ENCODE data around the gene ZDHHC14. TPM values are rescaled to one million over a fixed set of nuclear protein-coding genes. Genes with fewer than 3 reads are reported as not detected.

The ZDHHC14 gene
- total RNA-seq, 4 donors from 2014 or later = 11.4 to 20.8 (median 15.6) TPM

- Histone ChIP-seq H3K27me3 (no peaks in the 10 kb centered on the region), H3K9me3 (no peaks in the 10 kb centered on the region), H3K4me1 (peaks cover 0 to 33% (median 3%) of the 10 kb centered on the region in 4 donors), H3K4me3 (no peak overlapping the region), H3K27ac (peak overlapping the region; percentile 57 to 88 (median 77)), H3K36me3 (peaks cover 0 to 11% (median 0%) of the 10 kb centered on the region in 3 donors)
- no peak for DNase-seq (ENCODE audit: low spot score in 2 of 2)
- TF ChIP-seq CTCF (IDR thresholded peaks at IDR 0.05) (no peak), POLR2A (IDR thresholded peaks at IDR 0.05) (peak in 1 of 2 donors; percentile 19)
- 46 to 57% methylated on average over 3 of the region's 3 CpGs for WGBS, 2 donors
Observed at GRCh38 chr6:157669323-157669722, 288.3 kb downstream of the ZDHHC14 start.

- WGBS, 2 donors = 6 to 16% methylated on average over 13 of the region's 14 CpGs
- Histone ChIP-seq H3K4me3 (no peak overlapping the region), H3K36me3 (peaks cover 0 to 11% (median 0%) of the 10 kb centered on the region in 3 donors), H3K27ac (peak overlapping the region; percentile 57 to 88 (median 77)), H3K4me1 (peaks cover 0 to 33% (median 3%) of the 10 kb centered on the region in 4 donors), H3K9me3 (no peaks in the 10 kb centered on the region), H3K27me3 (no peaks in the 10 kb centered on the region)
- DNase-seq (ENCODE audit: low spot score in 2 of 2) = peak; percentile 73 to 78
- peak in 1 of 2 donors; percentile 76 for TF ChIP-seq EP300 (IDR thresholded peaks at IDR 0.05)
- peak in 1 of 2 donors; percentile 23 for TF ChIP-seq POLR2A (IDR thresholded peaks at IDR 0.05)
- peak in 4 of 5 experiments; percentile 22 to 55 (median 30) for TF ChIP-seq CTCF (IDR thresholded peaks at IDR 0.05)
Observed at GRCh38 chr6:157669747-157670216, 288.8 kb downstream of the ZDHHC14 start.

GRCh38 chr6:157670466-157671186, 289.6 kb downstream of the ZDHHC14 start:
- 79 to 82% methylated on average over 9 of the region's 9 CpGs for WGBS, 2 donors
- DNase-seq (ENCODE audit: low spot score in 2 of 2) = peak in 1 of 2 donors; percentile 46
- H3K27ac ChIP-seq = peak overlapping the region; percentile 57 to 88 (median 77)

GRCh38 chr6:157672726-157673412, 291.9 kb downstream of the ZDHHC14 start:
- WGBS, 2 donors = 93 to 98% methylated on average over 34 to 37 of the region's 37 CpGs
- no peaks in the 10 kb centered on the region for H3K9me3 ChIP-seq
- H3K27me3 ChIP-seq = no peaks in the 10 kb centered on the region
- H3K4me1 ChIP-seq = peaks cover 0 to 25% (median 3%) of the 10 kb centered on the region in 4 donors
- DNase-seq (ENCODE audit: low spot score in 2 of 2) = no peak
- no peak overlapping the region for H3K4me3 ChIP-seq
- TF ChIP-seq CTCF (IDR thresholded peaks at IDR 0.05) (no peak), EP300 (IDR thresholded peaks at IDR 0.05) (no peak), POLR2A (IDR thresholded peaks at IDR 0.05) (no peak)
- peaks cover 0 to 11% (median 0%) of the 10 kb centered on the region in 3 donors for H3K36me3 ChIP-seq
- no peak overlapping the region for H3K27ac ChIP-seq

More at GRCh38 chr6:157670466-157671186, 289.6 kb downstream of the ZDHHC14 start:
- Histone ChIP-seq H3K4me1 (peaks cover 0 to 33% (median 3%) of the 10 kb centered on the region in 4 donors), H3K36me3 (peaks cover 0 to 11% (median 0%) of the 10 kb centered on the region in 3 donors), H3K27me3 (no peaks in the 10 kb centered on the region), H3K4me3 (no peak overlapping the region), H3K9me3 (no peaks in the 10 kb centered on the region)
- TF ChIP-seq POLR2A (IDR thresholded peaks at IDR 0.05) (no peak), EP300 (IDR thresholded peaks at IDR 0.05) (no peak), CTCF (IDR thresholded peaks at IDR 0.05) (no peak)
